H1 (cell line): ENCODE data around the gene DMAC2L. TPM values are rescaled to one million over a fixed set of nuclear protein-coding genes. Genes with fewer than 3 reads are reported as not detected.

Experiments used
- CTCF ChIA-PET: fragments of 300-600 bp; sonication (Branson Sonifier 250); formaldehyde crosslinking; loops from one replicate; lab custom pipeline; 2021; ENCODE audit not compliant: partially characterized antibody; lab: Charles Lee
- POLR2A ChIA-PET: fragments of 300-600 bp; sonication (Branson Sonifier 250); formaldehyde crosslinking; loops from one replicate; lab custom pipeline; 2021; ENCODE audit warnings: inconsistent platforms; ENCODE audit not compliant: partially characterized antibody; lab: Charles Lee
- DNase-seq, 2 experiments: peaks; one replicate each; pipeline versions ENCODE4 v3.0.0 to v3.0.0-alpha.2; 2010 to 2022; ENCODE audit warnings: low spot score in 2 of 2, low read depth in 1 of 2, mixed read lengths in 1 of 2
- FAIRE-seq: peaks from 2 replicates; lab custom pipeline; 2011; peaks lifted over from hg19 to GRCh38; lab: Jason Lieb, UNC
- H2AFZ ChIP-seq: 2 replicates; pipeline ENCODE4 v1.8.1; 2012; ENCODE audit warnings: low read length, inconsistent platforms
- H2AK5ac ChIP-seq: 2 replicates; pipeline ENCODE4 v1.6.1; 2013; ENCODE audit warnings: low read depth, low read length
- H2BK120ac ChIP-seq: replicated peaks from 2 replicates; pipeline ENCODE3; 2013; ENCODE audit warnings: low read depth, low read length, inconsistent platforms
- H2BK12ac ChIP-seq: 2 replicates; pipeline ENCODE4 v1.6.1; 2013; ENCODE audit warnings: low read depth, low read length
- H2BK15ac ChIP-seq: 2 replicates; pipeline ENCODE4 v1.6.1; 2013; ENCODE audit warnings: low read length
- H2BK20ac ChIP-seq: 2 replicates; pipeline ENCODE4 v1.6.1; 2013; ENCODE audit warnings: low read length
- H2BK5ac ChIP-seq: 2 replicates; pipeline ENCODE4 v1.6.1; 2013; ENCODE audit warnings: low read depth, low read length
- H3K14ac ChIP-seq: 2 replicates; pipeline ENCODE4 v1.6.1; 2013; ENCODE audit warnings: inconsistent platforms; ENCODE audit not compliant: insufficient read length
- H3K18ac ChIP-seq: 2 replicates; pipeline ENCODE4 v1.6.1; 2013; ENCODE audit warnings: low read length; ENCODE audit errors: extremely low read depth
- H3K23ac ChIP-seq: 2 replicates; pipeline ENCODE4 v1.6.1; 2013; ENCODE audit warnings: inconsistent platforms; ENCODE audit not compliant: insufficient read length
- H3K23me2 ChIP-seq: 2 replicates; pipeline ENCODE4 v1.6.1; 2013; ENCODE audit warnings: low read depth, low read length
- H3K27ac ChIP-seq: 2 replicates; pipeline ENCODE4 v1.6.1; 2011; ENCODE audit warnings: low read depth, low read length, inconsistent platforms
- H3K27me3 ChIP-seq, 4 experiments: replicated peaks in 1 of 4; 1 replicate in 1 of 4; 2 replicates in 3 of 4; pipeline versions ENCODE4 v1.6.1 to v1.8.1; 2011 to 2013; ENCODE audit warnings: low read length in 3 of 4, mild to moderate bottlenecking in 3 of 4, inconsistent platforms in 2 of 4, mixed read lengths in 2 of 4, moderate library complexity in 1 of 4; ENCODE audit not compliant: control insufficient read depth in 3 of 4, insufficient read depth in 3 of 4; ENCODE audit errors: extremely low read depth in 1 of 4
- H3K36me3 ChIP-seq, 4 experiments: 2 replicates each; pipeline versions ENCODE4 v1.6.1 to v1.8.1; 2011 to 2013; ENCODE audit warnings: mild to moderate bottlenecking in 4 of 4, low read length in 3 of 4, moderate library complexity in 2 of 4, control low read depth in 1 of 4, inconsistent platforms in 1 of 4; ENCODE audit not compliant: insufficient read depth in 4 of 4, control insufficient read depth in 2 of 4
- H3K4ac ChIP-seq: replicated peaks from 2 replicates; pipeline ENCODE3; 2013; ENCODE audit warnings: low read length, low read depth, mixed read lengths, inconsistent platforms; ENCODE audit not compliant: insufficient read length
- H3K4me1 ChIP-seq, 4 experiments: replicated peaks in 1 of 4; 1 replicate in 1 of 4; 2 replicates in 3 of 4; pipeline versions ENCODE4 v1.6.1 to v1.8.1; 2011 to 2013; ENCODE audit warnings: low read length in 3 of 4, inconsistent platforms in 2 of 4, mixed read lengths in 1 of 4; ENCODE audit not compliant: insufficient read depth in 4 of 4, control insufficient read depth in 3 of 4
- H3K4me2 ChIP-seq, 2 experiments: 2 replicates each; pipeline versions ENCODE4 v1.6.1 to v1.8.1; 2011 to 2013; ENCODE audit warnings: low read depth in 2 of 2, low read length in 2 of 2, control low read depth in 1 of 2, inconsistent platforms in 1 of 2, mild to moderate bottlenecking in 1 of 2; ENCODE audit not compliant: insufficient read depth in 1 of 2
- H3K4me3 ChIP-seq, 4 experiments: fragments of 200-600, 300-600 bp in 1 of 4; sonication (generic), shearing (Covaris generic), sonication (Bioruptor Twin) in 1 of 4; 2 replicates each; pipeline versions ENCODE4 v1.5.1 to v1.8.1; 2011 to 2016; ENCODE audit warnings: low read length in 4 of 4, low read depth in 3 of 4, control low read depth in 2 of 4, inconsistent platforms in 2 of 4, mild to moderate bottlenecking in 2 of 4, mixed read lengths in 1 of 4, moderate library complexity in 1 of 4; ENCODE audit not compliant: insufficient read depth in 2 of 4; ENCODE audit errors: extremely low read depth in 1 of 4
- H3K56ac ChIP-seq: replicated peaks from 2 replicates; pipeline ENCODE3; 2013; ENCODE audit warnings: low read depth, mild to moderate bottlenecking, mixed read lengths, low read length, inconsistent platforms; ENCODE audit not compliant: insufficient read length
- H3K79me1 ChIP-seq: 2 replicates; pipeline ENCODE4 v1.6.1; 2013; ENCODE audit warnings: low read depth, low read length, control low read depth
- H3K79me2 ChIP-seq, 2 experiments: 2 replicates each; pipeline versions ENCODE4 v1.6.1 to v1.8.1; 2012 to 2013; ENCODE audit warnings: low read length in 2 of 2, mild to moderate bottlenecking in 2 of 2, inconsistent platforms in 1 of 2; ENCODE audit not compliant: insufficient read depth in 2 of 2, control insufficient read depth in 1 of 2
- H3K9ac ChIP-seq, 4 experiments: replicated peaks in 1 of 4; 1 replicate in 1 of 4; 2 replicates in 3 of 4; pipeline versions ENCODE4 v1.6.1 to v1.8.1; 2011 to 2013; ENCODE audit warnings: low read depth in 3 of 4, low read length in 3 of 4, control low read depth in 2 of 4, mild to moderate bottlenecking in 2 of 4, moderate library complexity in 2 of 4, inconsistent platforms in 1 of 4; ENCODE audit errors: extremely low read depth in 1 of 4
- H3K9me3 ChIP-seq, 2 experiments: 2 replicates each; pipeline versions ENCODE4 v1.6.1 to v1.8.1; 2012 to 2013; ENCODE audit warnings: mild to moderate bottlenecking in 2 of 2, moderate library complexity in 2 of 2, control low read depth in 1 of 2, inconsistent platforms in 1 of 2, low read depth in 1 of 2, low read length in 1 of 2, mixed read lengths in 1 of 2; ENCODE audit not compliant: insufficient read depth in 2 of 2
- H4K20me1 ChIP-seq, 2 experiments: replicated peaks in 1 of 2; 2 replicates each; pipeline versions ENCODE3 to v1.8.1; 2011 to 2013; ENCODE audit warnings: inconsistent platforms in 2 of 2, low read length in 2 of 2, mild to moderate bottlenecking in 1 of 2; ENCODE audit not compliant: insufficient read depth in 2 of 2, control insufficient read depth in 1 of 2
- H4K5ac ChIP-seq: 2 replicates; pipeline ENCODE4 v1.6.1; 2013; ENCODE audit warnings: low read length, low read depth, mixed read lengths, inconsistent platforms; ENCODE audit not compliant: insufficient read length
- H4K8ac ChIP-seq: 2 replicates; pipeline ENCODE4 v1.8.0; 2013; ENCODE audit warnings: mild to moderate bottlenecking, moderate library complexity, low read length, inconsistent platforms; ENCODE audit not compliant: insufficient read depth; ENCODE audit errors: extremely low read depth
- H4K91ac ChIP-seq: replicated peaks from 2 replicates; pipeline ENCODE3; 2013; ENCODE audit warnings: low read length, mixed read lengths, inconsistent platforms; ENCODE audit not compliant: insufficient read length
- ASH2L ChIP-seq: fragments of 200-600, 300-600 bp; sonication (generic); IDR thresholded peaks from one replicate; pipeline ENCODE4 v1.7.1; 2017; ENCODE audit warnings: low read length
- ATF2 ChIP-seq: IDR thresholded peaks from 2 replicates; pipeline ENCODE4 v1.6.1; 2012; ENCODE audit warnings: low read length, inconsistent platforms
- BACH1 ChIP-seq: IDR thresholded peaks from 2 replicates; pipeline ENCODE4 v1.6.1; 2012; ENCODE audit warnings: low read length, improper control_type of control experiment
- E2F6 ChIP-seq: IDR thresholded peaks from 2 replicates; pipeline ENCODE4 v1.6.1; 2012; ENCODE audit warnings: inconsistent platforms
- GTF2F1 ChIP-seq: IDR thresholded peaks from 2 replicates; pipeline ENCODE4 v1.6.1; 2012; ENCODE audit warnings: low read depth, low read length, improper control_type of control experiment, borderline replicate concordance
- KDM5A ChIP-seq: fragments of 200-600 bp; IDR thresholded peaks from 2 replicates; pipeline ENCODE4 v1.7.1; 2012; ENCODE audit warnings: mild to moderate bottlenecking, low read length, inconsistent platforms, mixed read lengths
- MAX ChIP-seq: IDR thresholded peaks from 2 replicates; pipeline ENCODE4 v1.6.1; 2012; ENCODE audit warnings: inconsistent platforms
- POU5F1 ChIP-seq: IDR thresholded peaks from 2 replicates; pipeline ENCODE4 v1.6.1; 2011; ENCODE audit warnings: low read depth, mild to moderate bottlenecking, low read length, moderate library complexity
- SIRT6 ChIP-seq: IDR thresholded peaks from one replicate; pipeline ENCODE4 v1.7.1; 2012; ENCODE audit warnings: low read length, inconsistent platforms
- SP4 ChIP-seq: IDR thresholded peaks from 2 replicates; pipeline ENCODE4 v1.6.1; 2012; ENCODE audit warnings: low read length, inconsistent platforms
- SRF ChIP-seq: IDR thresholded peaks from 2 replicates; pipeline ENCODE4 v1.6.1; 2011; ENCODE audit warnings: mild to moderate bottlenecking, low read depth, low read length, moderate library complexity
- WGBS, 2 experiments: shearing (Covaris generic) in 1 of 2; methylation state at CpG; one replicate each; pipeline versions ENCODE4 v1.1.6 to v1.1.7; 2013 to 2015; ENCODE audit warnings: low lambda C conversion rate in 2 of 2, mixed read lengths in 2 of 2, inconsistent platforms in 1 of 2, low coverage in 1 of 2, missing lambda C conversion rate in 1 of 2; ENCODE audit not compliant: insufficient replicate concordance in 2 of 2, insufficient coverage in 1 of 2, insufficient read length in 1 of 2; ENCODE audit errors: extremely low coverage in 1 of 2, missing lambda C conversion rate in 1 of 2; 5-methylcytosine and 5-hydroxymethylcytosine counted together
- polyA plus RNA-seq, 7 experiments: library from polyadenylated mRNA; depleted of rRNA in 3 of 7; stranded (reverse) in 5 of 7; unstranded in 2 of 7; fragments of >200 nt in 5 of 7; fragments of 200-250 nt in 2 of 7; gene quantifications; 1 replicate in 5 of 7; 2 replicates in 1 of 7; 4 replicates in 1 of 7; pipeline versions ENCODE4 v1.2.1 to v1.2.3, GENCODE V29; 2011 to 2013; ENCODE audit warnings: missing spikeins in 2 of 7, mixed read lengths in 2 of 7
- total RNA-seq: library from RNA; stranded (reverse); fragmentation: NEBNext Ultra II Directional; extraction: Animal tissue kit (Norgen Biotek cat#: 25700); gene quantifications from 2 replicates; pipeline ENCODE4 v1.2.1, GENCODE V29; 2021

The DMAC2L gene
- total and polyA plus RNA-seq, 2 of the 8 experiments (the other 6 are each of a cell fraction or from before 2014, with no cell fraction given), result 20.3 to 28.9 TPM

- no peaks in the 10 kb centered on the region for H3K9me3 ChIP-seq
- no peak overlapping the region for H3K9ac ChIP-seq
- H2BK12ac ChIP-seq, result no peak overlapping the region
- H2AK5ac ChIP-seq, result no peak overlapping the region; the same call in 1 of the 2 replicates
- H2AFZ ChIP-seq, result no peak overlapping the region
- no peak overlapping the region for H3K4me2 ChIP-seq
- 87% methylated on average over 8 of the region's 8 CpGs; no CpG with 5 or more reads in 1 of the 2 experiments for WGBS, 2 experiments
- no peaks in the 10 kb centered on the region for H4K20me1 ChIP-seq
- H3K4me1 ChIP-seq, result peaks cover 8 to 13% (median 11%) of the 10 kb centered on the region in 4 experiments; a peak in 6 of 7 replicates
- no peak overlapping the region for H4K8ac ChIP-seq
- H2BK120ac ChIP-seq, result no peak overlapping the region
- no peak overlapping the region for H3K56ac ChIP-seq
- H3K18ac ChIP-seq, result no peak overlapping the region
- peak overlapping the region; percentile 22; the same call in 1 of the 2 replicates for H3K27ac ChIP-seq
- DNase-seq (no peak), FAIRE-seq (no peak)
- no peak overlapping the region for H3K4me3 ChIP-seq
- no peak overlapping the region for H4K5ac ChIP-seq
- H3K23me2 ChIP-seq, result no peaks in the 10 kb centered on the region
- no peaks in the 10 kb centered on the region for H3K79me1 ChIP-seq
- no peak overlapping the region for H4K91ac ChIP-seq
- POLR2A ChIA-PET, result interaction anchor here (0.8 to 1.8 kb wide), 3 partner anchors 13 to 260 kb away, joined by 3 to 6 read pairs (median 6); partner anchors contain the start of gene MAP4K5
- H2BK20ac ChIP-seq, result no peak overlapping the region
- no peak overlapping the region for H3K14ac ChIP-seq
- no peaks in the 10 kb centered on the region for H3K79me2 ChIP-seq
- H3K4ac ChIP-seq, result no peak overlapping the region
- H2BK5ac ChIP-seq, result no peak overlapping the region
- no peak overlapping the region for H3K23ac ChIP-seq
- no peaks in the 10 kb centered on the region for H3K27me3 ChIP-seq
- H2BK15ac ChIP-seq, result no peak overlapping the region
- CTCF ChIA-PET, result interaction anchor here (1.0 to 1.5 kb wide), 6 partner anchors 9 to 198 kb away, joined by 3 to 6 read pairs (median 4); partner anchors contain the start of gene MAP4K5
- H3K36me3 ChIP-seq, result peaks cover 0 to 2% (median 1%) of the 10 kb centered on the region in 4 experiments; a peak in 1 of 8 replicates
- TF ChIP-seq SIRT6 (no peak), GTF2F1 (no peak), BACH1 (no peak), SP4 (no peak), E2F6 (no peak), SRF (no peak), POU5F1 (no peak), ATF2 (no peak), MAX (no peak), ASH2L (no peak), KDM5A (no peak)
Measured at GRCh38 chr14:50334211-50334610, 22.1 kb downstream of the DMAC2L start.
